T-helper 1 cell (primary cell): ENCODE measurements around the gene CASK.

Experiments used
- DNase-seq, 5 donors: peaks; one replicate each; pipeline ENCODE4 v3.0.0-alpha.2; 2012 to 2020

The CASK gene

DNA sequence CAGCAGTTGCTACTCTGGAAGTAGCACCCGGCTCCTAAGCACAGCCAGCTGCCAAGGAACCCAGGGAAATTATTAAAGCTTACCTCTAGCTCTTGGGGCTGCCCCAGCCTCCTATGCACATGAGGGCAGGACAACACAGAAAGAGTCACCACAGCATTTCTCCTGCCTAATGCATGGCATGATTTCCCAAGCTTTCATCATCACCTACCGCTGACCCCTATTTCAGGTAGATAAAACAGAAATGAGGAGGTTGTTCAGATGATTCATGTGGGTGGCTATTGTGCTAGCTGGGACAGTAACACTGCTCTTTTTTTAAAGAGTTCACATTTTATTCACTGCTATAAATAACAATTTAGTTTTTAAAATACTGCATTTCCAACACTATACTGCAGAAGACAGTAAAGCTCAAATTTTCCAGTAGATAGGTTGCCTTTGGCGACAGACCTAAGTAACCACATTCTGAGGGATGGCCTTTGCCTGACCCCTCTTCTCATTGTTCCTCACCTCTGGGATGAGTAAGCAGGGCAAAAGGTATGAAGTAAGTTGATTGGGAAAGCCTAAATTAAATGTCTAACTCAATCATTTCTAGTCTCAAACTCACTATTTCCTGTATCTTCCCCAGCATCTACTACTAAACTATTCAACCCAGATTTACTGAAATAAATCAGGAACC, 16.7 kb downstream of the CASK start:
- DNase-seq: no peak

DNA sequence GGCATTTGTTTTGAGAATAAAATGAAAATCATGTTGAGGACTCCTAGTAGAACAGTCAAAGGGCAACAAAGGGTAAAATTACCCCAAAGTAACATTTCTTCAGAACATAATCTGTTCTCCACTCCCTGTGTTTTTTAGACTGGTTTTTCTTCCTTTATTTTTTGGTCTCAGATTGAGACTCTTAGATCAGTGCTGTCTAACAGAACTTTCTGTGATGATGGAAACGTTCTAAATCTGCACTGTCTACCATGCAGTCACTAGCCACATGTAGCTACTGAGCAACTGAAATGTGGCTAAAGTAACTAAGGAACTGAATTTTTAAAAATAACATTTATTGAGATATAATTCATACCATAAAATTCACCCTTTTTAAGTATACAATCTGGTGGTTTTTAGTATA, 19.8 kb downstream of the CASK start:
- no peak for DNase-seq

DNA sequence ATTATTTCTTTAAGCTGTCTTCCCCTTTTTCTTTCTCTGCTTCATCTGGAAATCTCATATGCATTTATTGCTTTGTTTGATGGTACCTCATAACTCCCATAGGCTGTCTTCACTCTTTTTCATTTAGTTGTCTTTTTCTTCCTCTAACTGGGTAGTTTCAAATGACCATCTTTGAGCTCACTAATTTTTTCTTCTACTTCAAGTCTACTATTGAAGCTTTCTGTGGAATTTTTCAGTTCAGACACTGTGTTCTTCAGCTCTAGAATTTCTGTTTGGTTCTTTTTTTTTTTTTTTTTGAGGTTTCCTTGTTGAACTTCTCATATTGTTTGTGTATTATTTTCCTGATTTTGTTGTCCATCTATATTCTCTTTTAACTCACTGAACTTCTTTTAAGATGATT, 23.0 kb downstream of the CASK start:
- DNase-seq: no peak

DNA sequence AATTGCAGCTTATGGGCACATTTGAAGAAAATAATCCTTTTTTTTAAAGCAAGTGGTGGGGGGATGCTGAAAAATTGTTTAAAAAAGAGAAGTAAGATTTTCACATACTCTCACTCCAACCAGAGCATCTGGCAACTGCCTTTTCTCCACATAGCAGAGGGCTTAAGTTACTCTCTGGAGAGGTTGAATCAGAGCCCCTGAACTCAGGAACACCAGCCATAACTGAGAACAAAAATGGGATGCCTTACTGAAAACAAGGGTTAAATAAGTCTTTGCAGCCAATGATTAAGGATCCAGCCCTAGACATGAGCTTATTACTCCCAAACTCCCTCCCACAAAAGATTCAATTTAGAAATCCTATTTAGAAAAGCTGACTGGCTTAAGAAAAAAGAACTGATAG, 27.5 kb downstream of the CASK start:
- DNase-seq: no peak

DNA sequence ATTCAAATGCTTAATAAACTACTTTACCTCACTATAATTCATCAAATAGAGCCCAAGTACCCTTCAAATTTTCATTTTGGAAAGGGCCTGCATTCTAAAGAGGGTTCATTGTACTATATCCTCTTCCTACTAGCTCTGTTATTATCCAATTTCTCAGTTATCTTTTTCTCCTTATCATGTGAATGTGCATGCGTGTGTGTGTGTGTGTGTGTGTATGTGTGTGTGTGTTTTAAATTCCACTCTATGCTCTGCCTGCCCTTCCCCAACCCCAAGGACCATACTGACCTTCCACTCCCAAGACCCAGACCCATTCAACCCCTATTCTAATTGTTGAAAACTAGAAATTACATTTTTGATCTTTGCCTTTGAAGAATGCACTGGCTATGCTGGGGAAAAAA, 33.3 kb downstream of the CASK start:
- no peak for DNase-seq

DNA sequence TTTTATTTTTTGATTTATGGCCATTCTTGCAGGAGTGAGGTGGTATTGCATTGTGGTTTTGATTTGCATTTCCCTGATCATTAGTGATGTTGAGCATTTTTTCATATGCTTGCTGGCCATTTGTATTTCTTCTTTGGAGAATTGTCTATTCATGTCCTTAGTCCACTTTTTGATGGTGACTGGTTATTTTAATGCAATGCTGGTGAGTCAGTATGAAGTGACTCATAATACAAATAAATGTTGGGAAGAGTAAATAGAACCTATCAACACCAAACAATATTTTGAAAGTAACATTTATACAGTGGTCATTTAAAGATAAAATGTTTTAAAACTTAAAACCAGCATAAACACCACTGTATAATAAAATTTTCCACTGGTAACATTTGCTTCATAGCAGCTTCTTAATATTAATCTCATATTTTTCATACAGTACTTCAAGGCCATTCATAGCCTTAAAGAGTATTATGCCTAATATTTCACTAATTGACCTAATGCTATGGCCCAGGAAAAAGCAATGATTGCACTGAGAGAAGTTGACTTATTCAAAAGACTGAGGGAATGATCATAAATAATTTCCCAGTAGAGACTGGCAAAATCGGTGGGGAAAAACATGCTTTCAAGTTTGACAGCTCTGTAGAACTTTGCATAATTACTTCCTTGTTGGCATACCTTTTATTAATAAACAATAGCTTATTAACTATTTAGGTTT, 33.9 kb downstream of the CASK start:
- no peak for DNase-seq

DNA sequence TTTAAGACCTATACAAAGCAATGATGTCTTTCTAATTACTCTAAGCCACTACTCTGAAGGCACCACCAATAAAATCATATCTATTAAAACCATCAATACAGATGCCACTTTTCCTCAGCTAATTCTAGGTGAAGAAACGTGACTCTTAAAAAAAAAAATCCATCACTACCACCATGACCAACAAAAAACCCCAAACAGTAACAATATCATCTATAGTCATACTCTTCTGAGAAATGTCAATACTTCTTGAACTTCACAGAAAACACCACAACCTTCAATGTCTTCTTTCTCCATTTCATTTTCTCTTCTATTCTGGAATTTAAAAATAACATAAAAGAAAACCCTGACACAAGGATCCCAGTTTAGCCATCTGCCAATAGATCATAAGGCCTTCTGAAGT, 35.7 kb downstream of the CASK start:
- no peak for DNase-seq

DNA sequence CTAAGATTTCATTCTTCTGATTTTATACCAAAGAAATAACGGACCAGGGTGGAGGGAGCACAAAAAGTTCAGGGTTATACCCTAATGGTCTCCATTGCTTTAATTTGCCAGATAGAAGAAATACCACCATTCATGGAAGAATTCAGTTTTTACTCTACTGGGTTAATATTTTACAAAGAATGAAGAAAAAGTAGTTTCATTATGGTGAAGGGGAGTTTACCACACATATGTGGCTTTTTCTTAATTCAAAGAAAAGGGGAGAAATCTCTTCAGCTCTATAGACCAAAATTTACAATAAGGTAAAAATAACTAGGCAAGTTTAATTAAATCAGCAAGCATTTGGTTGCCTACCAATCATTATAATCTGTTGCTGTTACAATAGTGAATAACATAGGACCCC, 37.6 kb downstream of the CASK start:
- no peak for DNase-seq

DNA sequence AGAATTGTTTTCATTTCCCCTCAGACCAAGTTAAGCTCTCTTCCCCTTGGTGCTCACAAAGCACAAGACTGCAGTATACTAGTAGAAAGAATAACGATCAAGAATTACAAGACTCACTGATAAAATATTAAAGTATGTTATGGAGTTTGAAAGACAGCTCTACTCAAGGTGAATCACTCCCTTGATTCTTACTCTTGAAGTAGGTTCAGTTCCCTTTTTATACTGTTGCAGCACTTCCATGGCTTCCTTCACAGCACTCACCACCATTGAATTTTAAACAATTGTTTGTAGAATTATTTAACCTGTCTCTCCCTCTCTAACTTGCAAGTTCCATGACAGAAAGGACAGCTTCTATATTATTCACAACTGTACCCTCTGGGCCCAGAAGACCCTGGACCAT, 42.2 kb downstream of the CASK start:
- no peak for DNase-seq

DNA sequence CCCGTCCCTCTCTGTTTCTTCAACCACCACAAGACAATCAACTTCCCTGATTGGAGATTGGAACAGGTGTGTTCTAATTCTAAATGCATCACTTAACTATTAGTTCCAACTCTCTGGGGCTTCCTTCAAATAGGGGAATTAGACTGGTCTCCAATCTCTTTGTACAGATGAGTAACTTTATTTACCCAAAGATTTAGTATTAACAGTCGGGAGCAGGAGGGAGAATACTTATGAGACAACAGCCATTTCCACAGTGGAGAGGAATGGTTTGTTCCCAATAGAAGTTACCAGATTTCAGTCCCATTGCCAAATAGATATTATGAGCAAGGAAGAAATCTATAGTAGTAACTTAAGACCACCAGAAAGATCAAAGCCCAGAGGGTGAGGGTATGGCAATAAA, 46.2 kb downstream of the CASK start:
- no peak for DNase-seq

DNA sequence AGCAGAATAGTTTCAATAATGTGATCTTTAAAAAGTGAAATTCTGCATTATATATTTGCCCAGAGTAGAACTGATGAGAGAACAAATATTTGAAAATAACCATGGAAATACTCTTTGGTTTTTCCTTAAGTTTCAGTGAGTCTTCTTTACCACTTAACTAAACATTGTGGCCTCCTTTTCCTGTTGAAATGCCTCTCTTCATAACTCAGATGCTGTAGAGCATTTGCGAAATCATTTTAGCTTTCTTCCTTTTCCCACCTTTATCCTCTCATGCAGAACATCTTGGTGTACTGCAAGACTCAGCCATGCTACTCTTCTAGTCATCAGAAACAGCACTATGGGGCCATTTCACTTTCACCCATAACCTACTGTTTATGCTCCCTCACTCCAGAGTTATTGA, 48.2 kb downstream of the CASK start:
- DNase-seq: no peak

DNA sequence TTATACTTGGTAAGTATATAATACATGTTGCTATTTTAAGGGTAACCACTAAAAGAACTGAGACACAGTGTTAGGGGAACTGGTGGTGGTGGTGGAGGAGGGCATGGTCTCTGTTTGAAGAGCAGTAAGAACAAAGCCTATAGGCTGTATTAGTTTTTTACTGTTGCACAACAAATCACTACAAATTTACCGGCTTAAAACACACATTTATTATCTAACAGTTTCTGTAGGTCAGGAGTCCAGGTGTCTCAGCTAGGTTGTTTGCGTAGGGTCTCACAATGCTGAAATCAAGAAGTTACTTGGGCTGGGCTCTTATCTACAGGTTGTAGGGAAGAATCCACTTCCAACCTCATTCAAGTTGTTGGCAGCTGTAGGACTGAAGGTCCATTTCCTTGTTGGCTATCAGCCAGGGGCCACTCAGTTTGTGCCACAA, 52.6 kb downstream of the CASK start:
- DNase-seq: no peak

DNA sequence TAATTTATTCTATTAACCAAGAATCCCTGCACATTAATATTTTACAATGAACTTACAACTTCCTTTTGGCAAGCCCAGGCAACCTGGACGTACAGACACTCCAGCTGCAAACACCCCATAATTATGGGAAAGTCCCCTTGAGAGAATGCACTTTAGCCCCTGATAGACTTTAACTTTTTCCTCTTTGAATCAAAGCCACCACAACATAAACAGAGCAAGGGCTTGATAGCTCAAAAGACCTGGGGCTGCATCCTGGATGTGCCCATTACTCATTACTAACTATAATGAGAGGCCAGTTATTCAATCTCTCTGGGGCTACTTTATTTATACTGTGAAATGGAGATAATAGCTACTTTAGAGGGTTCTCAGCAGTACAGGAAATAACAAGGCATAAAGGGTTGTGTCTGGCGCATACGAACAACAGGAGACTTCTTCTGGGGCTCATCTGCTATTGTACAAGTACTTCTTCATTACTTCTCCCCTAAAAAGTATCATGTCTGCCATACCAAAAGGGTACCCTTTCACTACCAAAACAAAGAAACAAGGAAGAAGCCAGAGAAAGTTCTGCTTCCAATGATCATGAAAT, 54.9 kb downstream of the CASK start:
- no peak for DNase-seq

DNA sequence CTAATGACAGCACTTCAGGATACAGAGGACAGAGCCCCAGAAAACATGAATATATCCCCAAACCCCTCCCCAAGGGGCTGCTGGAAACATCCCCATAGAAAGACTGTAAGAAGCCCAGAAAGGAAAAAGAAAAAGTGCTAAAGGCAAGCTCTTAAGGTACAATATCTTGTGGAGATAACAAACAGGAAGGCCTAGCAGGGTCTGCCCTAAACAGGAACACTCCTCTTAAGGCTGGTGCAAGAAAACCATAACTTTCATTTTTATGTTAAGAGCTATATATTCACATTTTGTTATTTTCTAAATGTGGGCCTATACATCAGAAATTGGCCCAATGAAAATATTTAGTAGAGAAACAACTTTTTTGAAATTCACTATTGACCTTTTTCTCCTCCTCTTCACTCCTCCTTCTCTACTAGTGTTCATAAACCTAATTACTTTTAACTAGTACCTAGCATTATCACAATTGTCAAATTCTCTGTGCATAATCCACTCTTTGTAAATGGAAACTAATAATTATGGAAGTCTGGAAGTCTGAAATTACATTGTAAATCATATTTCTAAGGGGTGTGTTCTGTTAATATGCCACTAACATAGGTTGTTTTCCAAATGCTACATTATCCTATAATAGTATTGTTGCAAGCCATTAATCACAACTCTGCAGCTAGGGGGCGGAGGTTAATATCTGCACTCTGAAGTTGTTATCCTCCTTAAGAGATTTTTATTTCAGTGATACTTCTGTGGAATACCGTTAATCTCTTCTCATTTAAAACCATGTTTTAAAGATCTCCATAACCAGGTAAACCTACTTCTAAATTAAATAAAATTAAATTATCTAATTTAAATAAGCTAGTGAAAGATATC, 59.8 kb downstream of the CASK start:
- DNase-seq: no peak

DNA sequence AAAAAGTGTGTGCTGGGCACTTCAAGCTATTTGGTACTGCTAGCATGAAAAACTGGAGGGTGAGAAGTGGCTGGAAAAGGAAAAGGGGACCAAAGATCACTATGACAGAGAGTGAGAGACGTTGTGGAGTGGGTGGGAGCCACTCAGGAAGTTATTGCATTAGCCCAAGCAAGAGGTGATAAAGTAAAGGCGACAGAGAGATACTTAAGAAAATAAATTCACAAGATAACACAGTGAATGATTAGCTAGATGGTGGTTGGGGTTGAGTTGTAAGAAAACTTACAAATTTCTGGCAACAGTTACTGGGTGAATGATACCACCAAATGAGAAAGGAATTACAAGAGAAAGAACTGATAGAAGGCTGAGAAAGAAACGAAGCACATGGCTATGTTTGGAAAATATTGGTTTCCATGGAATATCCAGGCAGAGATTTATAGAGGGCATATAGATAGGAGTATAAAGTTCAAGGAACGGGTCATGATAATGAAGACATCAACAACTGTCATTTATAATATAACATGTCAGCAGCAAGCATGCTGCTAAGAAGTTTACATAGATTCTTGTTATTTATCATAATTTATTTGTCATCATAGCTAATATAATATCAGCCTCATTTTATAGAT, 60.7 kb downstream of the CASK start:
- DNase-seq: no peak

DNA sequence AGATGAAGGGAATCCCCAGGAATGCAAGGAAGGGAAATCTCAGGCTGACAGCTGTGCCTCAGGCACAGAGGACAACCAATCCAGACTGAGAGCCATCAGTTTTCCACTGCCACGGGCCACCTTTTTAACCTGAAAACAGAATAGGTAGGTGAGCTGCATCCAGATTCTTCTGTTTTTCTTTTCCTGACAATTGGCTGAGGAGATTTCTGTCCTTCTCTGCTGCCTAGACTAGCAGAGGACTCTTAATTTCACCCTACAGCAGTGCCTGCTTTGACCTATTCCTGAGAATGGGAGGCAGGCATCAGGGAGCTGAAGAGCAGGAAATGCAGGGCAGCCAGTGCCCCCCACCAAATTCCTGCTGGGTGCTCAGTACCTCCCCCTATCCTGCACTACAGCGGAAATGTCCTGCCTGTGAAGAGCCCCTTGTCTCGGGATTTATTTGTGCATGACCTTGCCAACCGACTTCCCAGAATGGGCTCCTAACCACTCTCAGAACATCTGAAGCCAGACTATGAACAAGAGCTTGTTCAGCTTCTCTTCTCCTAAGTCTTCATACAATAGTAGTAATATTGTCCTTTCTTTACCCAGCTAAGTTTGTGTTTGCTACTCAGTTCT, 65.1 kb downstream of the CASK start:
- no peak for DNase-seq

DNA sequence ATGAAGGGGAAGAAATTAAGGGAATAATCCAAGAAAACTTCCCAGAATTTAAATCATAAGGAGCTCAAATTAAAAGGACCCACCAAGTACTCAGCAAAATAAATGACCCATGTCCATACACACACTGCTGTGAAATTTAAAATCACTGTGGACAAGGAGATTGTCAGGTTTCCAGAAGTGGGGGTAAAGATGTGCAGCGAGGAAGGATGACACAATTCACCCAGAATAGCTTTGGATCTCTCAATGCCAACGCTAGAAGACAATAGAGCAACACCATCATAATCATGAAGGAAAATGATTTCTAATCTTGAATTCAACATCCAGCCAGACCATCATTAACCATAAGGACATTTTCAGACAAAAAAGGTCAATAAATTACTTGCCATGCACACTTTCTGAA, 65.7 kb downstream of the CASK start:
- no peak for DNase-seq

DNA sequence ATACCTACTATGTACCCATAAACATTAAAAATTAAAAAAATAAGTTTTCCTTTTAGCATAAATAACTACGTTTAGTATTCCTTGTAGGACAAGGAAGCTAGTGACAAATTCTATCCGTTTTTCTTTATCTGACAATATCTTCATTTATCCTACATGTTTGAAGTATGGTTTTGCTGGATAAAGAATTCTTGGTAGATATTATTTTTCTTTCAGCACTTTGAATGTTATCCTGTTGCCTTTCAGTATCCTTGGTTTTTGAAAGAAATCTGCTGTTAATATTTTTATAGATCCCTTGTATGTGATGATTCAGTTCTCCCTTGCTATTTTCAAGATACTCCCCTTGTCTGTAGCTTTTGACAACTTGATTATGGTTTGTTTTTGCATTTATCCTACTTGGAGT, 76.6 kb downstream of the CASK start:
- no peak for DNase-seq

DNA sequence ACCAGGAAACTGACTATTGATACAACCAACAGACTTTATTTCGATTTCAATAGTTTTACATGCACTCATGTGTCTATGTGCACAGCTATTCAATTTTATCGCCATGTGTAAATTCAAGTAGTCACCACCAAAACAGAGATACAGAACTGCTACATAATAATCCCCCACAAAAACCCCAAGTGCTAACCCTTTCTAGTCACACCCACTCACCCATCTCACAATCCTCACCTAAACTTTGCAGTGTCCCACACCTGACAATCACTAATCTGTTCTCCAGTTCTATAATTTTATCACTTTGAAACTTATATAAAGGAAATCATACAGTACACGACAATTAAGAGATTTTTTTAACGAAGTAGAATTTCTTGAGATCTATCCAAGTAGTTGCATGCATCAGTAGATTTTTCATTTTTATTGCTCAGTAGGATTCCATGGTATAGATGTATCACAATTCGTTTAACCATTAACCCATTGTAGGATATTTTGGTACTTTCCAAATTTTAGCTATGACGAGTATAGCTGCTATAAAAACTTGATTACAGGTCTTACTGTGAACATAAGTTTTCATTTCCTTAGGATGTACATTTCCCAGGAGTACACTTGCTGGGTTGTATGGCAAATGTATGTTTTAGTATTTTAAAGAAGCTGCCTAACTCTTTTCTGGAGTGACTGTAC, 85.9 kb downstream of the CASK start:
- no peak for DNase-seq

DNA sequence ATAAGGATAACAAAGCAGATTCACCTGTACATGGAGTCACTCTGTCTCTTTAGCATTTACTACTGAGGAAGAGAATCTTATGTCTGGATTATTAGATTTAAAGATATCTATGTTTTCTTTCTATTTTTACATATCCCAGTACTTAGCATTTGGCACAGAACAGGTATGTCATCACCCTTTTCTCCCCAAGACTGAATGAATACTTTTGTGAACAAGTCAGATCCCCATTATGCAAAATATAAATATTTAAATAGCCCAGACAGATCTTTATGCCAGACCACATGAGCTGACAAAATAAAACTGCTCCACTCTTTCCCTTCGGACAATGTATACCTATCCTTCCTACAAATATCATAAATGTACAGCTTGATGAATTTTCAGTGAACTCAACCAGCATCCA, 94.5 kb downstream of the CASK start:
- no peak for DNase-seq

DNA sequence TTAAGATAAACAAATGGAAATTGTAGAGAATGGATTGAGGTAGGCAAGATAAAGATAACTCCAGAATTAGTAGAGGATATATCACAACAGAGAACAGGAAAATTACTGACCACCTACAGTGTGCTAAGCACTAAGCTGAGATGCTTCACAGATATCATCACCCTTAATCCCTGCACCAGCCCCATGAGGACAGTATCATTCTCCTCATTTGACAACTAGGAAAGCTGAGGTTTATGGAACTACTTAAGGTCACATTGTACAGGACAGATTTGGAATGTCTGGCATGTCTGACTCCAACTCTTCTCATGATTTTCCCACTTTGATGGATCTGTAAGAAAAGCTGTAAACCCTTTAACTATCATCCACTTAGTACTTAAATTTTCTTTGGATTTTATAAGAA, 95.5 kb downstream of the CASK start:
- DNase-seq: no peak

DNA sequence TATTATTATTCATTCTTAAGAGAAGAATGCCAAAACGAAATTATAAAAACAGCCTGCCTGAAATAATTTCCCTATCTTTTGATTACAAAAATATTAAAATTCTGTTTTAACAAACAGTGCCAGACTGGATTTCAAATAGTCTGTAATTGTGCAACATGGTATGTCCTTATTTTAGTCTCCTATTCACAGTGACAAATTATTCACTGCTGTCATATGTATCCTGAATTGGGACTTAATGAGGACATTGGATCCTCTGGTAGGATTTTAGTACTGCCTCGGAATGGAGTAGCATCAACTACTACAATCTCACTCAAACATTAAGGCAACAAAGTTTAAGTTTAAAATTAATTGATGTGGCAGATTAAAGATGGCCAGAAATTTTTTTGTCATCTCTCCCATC, 97.6 kb downstream of the CASK start:
- no peak for DNase-seq
